GM23248 (cell line): Measurements from ENCODE around the gene RANGAP1. TPM values are rescaled to one million over a fixed set of nuclear protein-coding genes. Genes with fewer than 3 reads are reported as not detected.

ENCODE experiments used
- DNase-seq: peaks from one replicate; pipeline ENCODE4 v3.0.0-alpha.2; 2015
- H2AFZ ChIP-seq: fragments of 200-600 bp; sonication (generic); 2 replicates; pipeline ENCODE4 v1.6.1; 2016; ENCODE audit warnings: antibody characterized with exemption
- H3F3A ChIP-seq: fragments of 200-600 bp; sonication (generic); 2 replicates; pipeline ENCODE4 v1.6.1; 2016; ENCODE audit warnings: mild to moderate bottlenecking, antibody characterized with exemption, mixed run types; ENCODE audit not compliant: insufficient read depth
- H3K27ac ChIP-seq: fragments of 200-600 bp; sonication (generic); 2 replicates; pipeline ENCODE4 v1.5.1; 2016; ENCODE audit warnings: mild to moderate bottlenecking
- H3K27me3 ChIP-seq: fragments of 200-600 bp; sonication (generic); replicated peaks from 2 replicates; pipeline ENCODE4 v1.6.1; 2016; ENCODE audit warnings: mild to moderate bottlenecking; ENCODE audit not compliant: insufficient read depth
- H3K36me3 ChIP-seq: fragments of 200-600 bp; sonication (generic); 2 replicates; pipeline ENCODE4 v1.6.1; 2016; ENCODE audit warnings: low read depth, mild to moderate bottlenecking
- H3K4me1 ChIP-seq: fragments of 200-600 bp; sonication (generic); 2 replicates; pipeline ENCODE4 v1.6.1; 2016; ENCODE audit warnings: mild to moderate bottlenecking; ENCODE audit not compliant: insufficient read depth
- H3K4me2 ChIP-seq: fragments of 200-600 bp; sonication (generic); one replicate; pipeline ENCODE4 v1.6.1; 2016; ENCODE audit warnings: mild to moderate bottlenecking; ENCODE audit not compliant: unreplicated experiment
- H3K4me3 ChIP-seq: fragments of 200-600 bp; sonication (generic); 2 replicates; pipeline ENCODE4 v1.5.1; 2016; ENCODE audit warnings: mild to moderate bottlenecking
- H3K79me2 ChIP-seq: fragments of 200-600 bp; sonication (generic); 2 replicates; pipeline ENCODE4 v1.6.1; 2016; ENCODE audit warnings: mild to moderate bottlenecking; ENCODE audit not compliant: insufficient read depth
- H3K9ac ChIP-seq: fragments of 200-600 bp; sonication (generic); 2 replicates; pipeline ENCODE4 v1.6.1; 2016; ENCODE audit warnings: mild to moderate bottlenecking
- H3K9me2 ChIP-seq: fragments of 200-600 bp; sonication (generic); 2 replicates; pipeline ENCODE4 v1.6.1; 2016; ENCODE audit warnings: mixed run types, mild to moderate bottlenecking, moderate library complexity; ENCODE audit not compliant: insufficient read depth
- H3K9me3 ChIP-seq: fragments of 200-600 bp; sonication (generic); one replicate; pipeline ENCODE4 v1.6.1; 2017; ENCODE audit warnings: low read depth
- H4K20me1 ChIP-seq: fragments of 200-600 bp; sonication (generic); 2 replicates; pipeline ENCODE4 v1.6.0; 2016; ENCODE audit not compliant: insufficient read depth
- EZH2 ChIP-seq: fragments of 200-600 bp; sonication (generic); IDR thresholded peaks from 2 replicates; pipeline ENCODE4 v1.6.1; 2018; ENCODE audit warnings: antibody characterized with exemption, mild to moderate bottlenecking; ENCODE audit not compliant: insufficient read depth, poor library complexity, severe bottlenecking
- EZH2phosphoT487 ChIP-seq: fragments of 200-600 bp; sonication (generic); IDR thresholded peaks from 2 replicates; pipeline ENCODE4 v1.6.1; 2018; ENCODE audit warnings: antibody characterized with exemption, moderate library complexity, mild to moderate bottlenecking, low read depth; ENCODE audit not compliant: insufficient read depth
- WGBS, 2 experiments: methylation state at CpG; one replicate each; pipeline ENCODE4 v1.1.6; 2015 to 2017; ENCODE audit warnings: low lambda C conversion rate in 2 of 2, low coverage in 1 of 2; ENCODE audit errors: missing lambda C conversion rate in 2 of 2; 5-methylcytosine and 5-hydroxymethylcytosine counted together
- in situ Hi-C: fragments of 300-500 bp; cut with MboI; formaldehyde crosslinking; loops from 2 replicates; pipeline ENCODE4 v1.15.0; 2020
- polyA plus RNA-seq: library from polyadenylated mRNA; unstranded; fragments of >200 nt; fragmentation: Nextera tagmentation; extraction: Ambion mirVana; gene quantifications from 2 replicates; pipeline ENCODE4 v1.2.1, GENCODE V29; 2016
- total RNA-seq: library from RNA; depleted of rRNA; stranded (reverse); fragments of >200 nt; shearing (Covaris generic); gene quantifications from 2 replicates; pipeline ENCODE4 v1.2.3, GENCODE V29; 2014

RANGAP1 gene
- total and polyA plus RNA-seq, 2 experiments from 2014 or later = 52.3 to 73.5 TPM

- Histone ChIP-seq H3K36me3 (peaks cover 9% of the 10 kb centered on the region), H3K4me3 (peak overlapping the region; percentile 29; the same call in 1 of the 2 replicates), H3K4me2 (no peak overlapping the region), H3K4me1 (peaks cover 14% of the 10 kb centered on the region), H3K9me2 (no peaks in the 10 kb centered on the region), H3K79me2 (no peaks in the 10 kb centered on the region), H3K9me3 (no peaks in the 10 kb centered on the region), H3K27ac (no peak overlapping the region), H3K9ac (no peak overlapping the region), H2AFZ (no peak overlapping the region), H3F3A (peaks cover 10% of the 10 kb centered on the region), H3K27me3 (no peaks in the 10 kb centered on the region), H4K20me1 (no peaks in the 10 kb centered on the region)
- in situ Hi-C loops = no loop called here
- no peak for DNase-seq
- WGBS, 2 experiments = 95 to 96% methylated on average over 7 of the region's 7 CpGs
- no peak for TF ChIP-seq EZH2
- no peak for TF ChIP-seq EZH2phosphoT487
Measured at GRCh38 chr22:41215926-41216325, 70.1 kb downstream of the RANGAP1 start.

- Histone ChIP-seq H3K4me2 (no peak overlapping the region), H4K20me1 (no peaks in the 10 kb centered on the region), H3K27ac (no peak overlapping the region), H2AFZ (no peak overlapping the region), H3K9ac (no peak overlapping the region), H3K4me3 (no peak overlapping the region), H3K9me3 (no peaks in the 10 kb centered on the region), H3F3A (peaks cover 10% of the 10 kb centered on the region), H3K4me1 (peaks cover 14% of the 10 kb centered on the region), H3K36me3 (peaks cover 9% of the 10 kb centered on the region), H3K79me2 (no peaks in the 10 kb centered on the region), H3K27me3 (no peaks in the 10 kb centered on the region), H3K9me2 (no peaks in the 10 kb centered on the region)
- WGBS, 2 experiments = 98 to 100% methylated on average over 10 of the region's 10 CpGs
- DNase-seq = no peak
- in situ Hi-C loops = no loop called here
- no peak for TF ChIP-seq EZH2phosphoT487
- TF ChIP-seq EZH2 = no peak
Measured at GRCh38 chr22:41215409-41215808, 70.6 kb downstream of the RANGAP1 start.

- WGBS, 2 experiments = 86 to 87% methylated on average over 8 to 9 of the region's 9 CpGs
- no peak overlapping the region for H3K4me2 ChIP-seq
- no peak for DNase-seq
- peaks cover 5% of the 10 kb centered on the region for H3K4me1 ChIP-seq
- H3K27me3 ChIP-seq = no peaks in the 10 kb centered on the region
- in situ Hi-C loops = no loop called here
- H3K36me3 ChIP-seq = no peaks in the 10 kb centered on the region; the same call in 1 of the 2 replicates
- H3K27ac ChIP-seq = no peak overlapping the region
- H4K20me1 ChIP-seq = no peaks in the 10 kb centered on the region
- no peak for TF ChIP-seq EZH2
- no peak overlapping the region for H3K4me3 ChIP-seq
- peaks cover 40% of the 10 kb centered on the region for H3K79me2 ChIP-seq
- no peaks in the 10 kb centered on the region for H3F3A ChIP-seq
- no peak overlapping the region for H2AFZ ChIP-seq
- H3K9ac ChIP-seq = no peak overlapping the region
- H3K9me2 ChIP-seq = no peaks in the 10 kb centered on the region
- no peaks in the 10 kb centered on the region for H3K9me3 ChIP-seq
Measured at GRCh38 chr22:41206719-41207118, 79.3 kb downstream of the RANGAP1 start.

GRCh38 chr22:41204992-41205900, 80.7 kb downstream of the RANGAP1 start, which contains the start of gene L3MBTL2:
TSS of gene L3MBTL2 (plus strand) at chr22:41205312. CDS start at chr22:41205363, 51 bp downstream.
- Histone ChIP-seq H3K36me3 (no peaks in the 10 kb centered on the region; the same call in 1 of the 2 replicates), H3K9me3 (no peaks in the 10 kb centered on the region), H4K20me1 (no peaks in the 10 kb centered on the region), H3K79me2 (peaks cover 40% of the 10 kb centered on the region), H3K27ac (peak within 1 kb of the TSS; percentile 58), H3F3A (no peaks in the 10 kb centered on the region), H3K9me2 (no peaks in the 10 kb centered on the region), H3K9ac (peak within 1 kb of the TSS; percentile 91), H2AFZ (peak within 1 kb of the TSS; percentile 92), H3K4me2 (peak within 1 kb of the TSS; percentile 86), H3K4me3 (peak within 1 kb of the TSS; percentile 97), H3K27me3 (no peaks in the 10 kb centered on the region), H3K4me1 (peaks cover 5% of the 10 kb centered on the region)
- 1 to 2% methylated on average over 46 to 47 of the region's 47 CpGs for WGBS, 2 experiments
- in situ Hi-C loops = no loop called here
- peak; percentile 98 for DNase-seq
- TF ChIP-seq EZH2 = no peak
- TF ChIP-seq EZH2phosphoT487 = no peak
